HepG2 (cell line): Measurements from ENCODE around the gene CEP76. TPM values are rescaled to one million over a fixed set of nuclear protein-coding genes. Genes with fewer than 3 reads are reported as not detected.

ENCODE experiments used
- ATAC-seq: fragments of 200-7000 bp; cut with Tn5 transposase; 3 replicates; pipeline ENCODE4 v1.9.1; 2020; ENCODE audit warnings: mild to moderate bottlenecking, moderate library complexity
- BruUV-seq: library from RNA; stranded (reverse); fragments of 400-500 nt; replicated peaks from 2 replicates; lab custom pipeline; 2021; lab: Mats Ljungman, UMichigan
- CTCF ChIA-PET: fragments of 300-600 bp; formaldehyde crosslinking; extraction: SDS; loops from one replicate; lab custom pipeline; 2021; ENCODE audit warnings: low total read pairs, inconsistent platforms, low intra/inter-chr PET ratio; lab: Yijun Ruan, JAX
- POLR2A ChIA-PET: fragments of 350-600 bp; sonication (Branson Sonifier 250); formaldehyde crosslinking; loops from one replicate; lab custom pipeline; 2020; ENCODE audit warnings: antibody characterized with exemption, inconsistent platforms; lab: Yijun Ruan, JAX
- DNase-seq: peaks from one replicate; pipeline ENCODE4 v3.0.0-alpha.2; 2015; ENCODE audit warnings: low spot score
- FAIRE-seq: peaks from 3 replicates; lab custom pipeline; 2011; peaks lifted over from hg19 to GRCh38; lab: Jason Lieb, UNC
- H2AFZ ChIP-seq: one replicate; pipeline ENCODE4 v1.6.1; 2011; ENCODE audit warnings: low read length, inconsistent platforms
- H3K27ac ChIP-seq: fragments of 300-600 bp; 3 replicates; pipeline ENCODE4 v1.8.0; 2011; ENCODE audit warnings: mixed run types, mild to moderate bottlenecking, mixed read lengths, low read length, inconsistent platforms; ENCODE audit not compliant: insufficient read depth; ENCODE audit errors: extremely low read length
- H3K27me3 ChIP-seq, 2 experiments: fragments of 200-600 bp in 1 of 2; 2 replicates in 1 of 2; 3 replicates in 1 of 2; pipeline versions ENCODE4 v1.6.0 to v1.8.0; 2011; ENCODE audit warnings: low read length in 2 of 2, mild to moderate bottlenecking in 2 of 2, moderate library complexity in 2 of 2, inconsistent platforms in 1 of 2; ENCODE audit not compliant: insufficient read depth in 2 of 2, control insufficient read depth in 1 of 2
- H3K36me3 ChIP-seq, 2 experiments: fragments of 200-600 bp in 1 of 2; replicated peaks in 1 of 2; 2 replicates in 1 of 2; 3 replicates in 1 of 2; pipeline versions ENCODE4 v1.5.1 to v1.8.0; 2011; ENCODE audit warnings: low read length in 2 of 2, inconsistent platforms in 1 of 2; ENCODE audit not compliant: insufficient read depth in 2 of 2, control insufficient read depth in 1 of 2
- H3K4me1 ChIP-seq: 2 replicates; pipeline ENCODE4 v1.5.1; 2012; ENCODE audit warnings: low read length, inconsistent platforms; ENCODE audit not compliant: insufficient read depth
- H3K4me2 ChIP-seq: 2 replicates; pipeline ENCODE4 v1.6.0; 2011; ENCODE audit warnings: low read depth, low read length, inconsistent platforms
- H3K4me3 ChIP-seq, 3 experiments: fragments of 200-600 bp in 1 of 3; sonication (generic), shearing (Covaris generic) in 1 of 3; replicated peaks in 1 of 3; 2 replicates each; pipeline ENCODE4 v1.5.1; 2011 to 2016; ENCODE audit warnings: low read length in 3 of 3, inconsistent platforms in 2 of 3, low read depth in 2 of 3, mild to moderate bottlenecking in 2 of 3, control low read depth in 1 of 3, mixed read lengths in 1 of 3; ENCODE audit not compliant: insufficient read depth in 1 of 3
- H3K79me2 ChIP-seq: one replicate; pipeline ENCODE4 v1.6.1; 2011; ENCODE audit warnings: low read length, inconsistent platforms; ENCODE audit not compliant: insufficient read depth
- H3K9ac ChIP-seq: 2 replicates; pipeline ENCODE4 v1.6.0; 2011; ENCODE audit warnings: mild to moderate bottlenecking, low read depth, low read length, inconsistent platforms; ENCODE audit not compliant: insufficient read depth
- H3K9me3 ChIP-seq: 2 replicates; pipeline ENCODE4 v1.5.1; 2012; ENCODE audit warnings: mild to moderate bottlenecking, low read length
- H4K20me1 ChIP-seq: 2 replicates; pipeline ENCODE4 v1.6.0; 2011; ENCODE audit warnings: inconsistent platforms, mild to moderate bottlenecking, low read length, moderate library complexity; ENCODE audit not compliant: insufficient read depth
- IRX3 ChIP-seq: sonication (generic); formaldehyde crosslinking; IDR thresholded peaks from 2 replicates; pipeline ENCODE4 v1.8.1; 2023; ENCODE audit warnings: mild to moderate bottlenecking, low read depth, missing genetic modification reagents, borderline replicate concordance
- KIAA2018 ChIP-seq: sonication (generic); formaldehyde crosslinking; IDR thresholded peaks from 2 replicates; pipeline ENCODE4 v1.5.0; 2020; ENCODE audit warnings: mild to moderate bottlenecking, missing genetic modification reagents, borderline replicate concordance
- KMT2B ChIP-seq: IDR thresholded peaks from 2 replicates; pipeline ENCODE4 v1.6.1; 2016; ENCODE audit warnings: missing genetic modification reagents, missing compliant biosample characterization
- MTA1 ChIP-seq: sonication (generic); formaldehyde crosslinking; IDR thresholded peaks from 2 replicates; pipeline ENCODE4 v1.4.0; 2020; ENCODE audit warnings: missing genetic modification reagents, mild to moderate bottlenecking, borderline replicate concordance
- NFRKB ChIP-seq: fragments of 450-650 bp; IDR thresholded peaks from 2 replicates; pipeline ENCODE4 v1.6.1; 2017
- NRL ChIP-seq: sonication (generic); formaldehyde crosslinking; IDR thresholded peaks from 2 replicates; pipeline ENCODE4 v1.5.0; 2020; ENCODE audit warnings: missing genetic modification reagents, mild to moderate bottlenecking, moderate library complexity, borderline replicate concordance
- RFX3 ChIP-seq: IDR thresholded peaks from 2 replicates; pipeline ENCODE4 v1.6.1; 2016; ENCODE audit warnings: missing biosample characterization, missing genetic modification reagents
- SNAPC4 ChIP-seq: sonication (generic); formaldehyde crosslinking; IDR thresholded peaks from 2 replicates; pipeline ENCODE4 v1.4.0; 2020; ENCODE audit warnings: mild to moderate bottlenecking, missing genetic modification reagents
- TMF1 ChIP-seq: sonication (generic); formaldehyde crosslinking; IDR thresholded peaks from 2 replicates; pipeline ENCODE4 v1.8.1; 2022; ENCODE audit warnings: low read depth, missing genetic modification reagents
- ZNF564 ChIP-seq: sonication (generic); formaldehyde crosslinking; IDR thresholded peaks from 2 replicates; pipeline ENCODE4 v1.8.1; 2023; ENCODE audit warnings: mild to moderate bottlenecking, missing genetic modification reagents
- ZNF577 ChIP-seq: sonication (generic); formaldehyde crosslinking; IDR thresholded peaks from 2 replicates; pipeline ENCODE4 v1.4.0; 2020; ENCODE audit warnings: mild to moderate bottlenecking, low read depth, missing genetic modification reagents, borderline replicate concordance
- ZNF777 ChIP-seq: sonication (generic); formaldehyde crosslinking; IDR thresholded peaks from 2 replicates; pipeline ENCODE4 v1.4.0; 2020; ENCODE audit warnings: missing genetic modification reagents
- ZNF841 ChIP-seq: sonication (generic); formaldehyde crosslinking; IDR thresholded peaks from 2 replicates; pipeline ENCODE4 v1.8.1; 2023; ENCODE audit warnings: missing genetic modification reagents, borderline replicate concordance
- WGBS: methylation state at CpG from one replicate; pipeline ENCODE4 v1.1.6; 2017; ENCODE audit warnings: low lambda C conversion rate; 5-methylcytosine and 5-hydroxymethylcytosine counted together
- in situ Hi-C: cut with HindIII; loops from 2 replicates; pipeline ENCODE4 v1.10.0; 2017; ENCODE audit warnings: low pct_unique_long_range_greater_than_20kb; ENCODE audit not compliant: extremely low pct_ligation_motif_present
- intact Hi-C: fragments of 100-400 bp; cut with micrococcal nuclease; formaldehyde crosslinking; loops from one replicate; pipeline ENCODE4 v1.10.0; 2022; ENCODE audit not compliant: unreplicated experiment
- polyA plus RNA-seq, 8 experiments: library from polyadenylated mRNA; depleted of rRNA in 3 of 8; stranded (reverse) in 7 of 8; unstranded in 1 of 8; fragments of >200 nt; fragmentation: Illumina TruSeq in 4 of 8; extraction: Trizol in 4 of 8; gene quantifications; 2 replicates each; pipeline versions ENCODE4 v1.2.1 to v1.2.3, GENCODE V29; 2011 to 2016; ENCODE audit warnings: low read depth in 4 of 8, missing spikeins in 1 of 8, mixed read lengths in 1 of 8; ENCODE audit not compliant: insufficient read depth in 1 of 8
- total RNA-seq, 5 experiments: library from RNA; depleted of rRNA; stranded (reverse); fragments of >200 nt; fragmentation: Illumina TruSeq; extraction: Trizol; gene quantifications; 2 replicates each; pipeline ENCODE4 v1.2.3, GENCODE V29; 2016; ENCODE audit warnings: low read depth in 1 of 5

Gene CEP76
- total and polyA plus RNA-seq, 2 of the 13 experiments (the other 11 are each of a cell fraction or from before 2014, with no cell fraction given), result 13.9 to 15.1 TPM

- H3K4me3 ChIP-seq, result no peak overlapping the region
- H3K9me3 ChIP-seq, result no peaks in the 10 kb centered on the region
- H3K4me2 ChIP-seq, result no peak overlapping the region
- in situ Hi-C loops (no loop called here), intact Hi-C loops (no loop called here)
- H2AFZ ChIP-seq, result no peak overlapping the region
- peak; percentile 41; the same call in 2 of the 3 replicates for ATAC-seq
- H3K36me3 ChIP-seq, result no peaks in the 10 kb centered on the region
- no peak overlapping the region for H3K27ac ChIP-seq
- H3K27me3 ChIP-seq, result no peaks in the 10 kb centered on the region
- DNase-seq, result no peak
- no peaks in the 10 kb centered on the region for H3K79me2 ChIP-seq
- FAIRE-seq, result no peak
- peaks cover 14% of the 10 kb centered on the region for H3K4me1 ChIP-seq
- ChIA-PET CTCF (no interaction called here), POLR2A (interaction anchor here (2.6 kb wide), 1 partner anchor 21 kb away, joined by 13 read pairs; no protein-coding TSS in a partner anchor)
- BruUV-seq, result no TSS peak
- no peaks in the 10 kb centered on the region for H4K20me1 ChIP-seq
- 85% methylated on average over 2 of the region's 5 CpGs for WGBS
- H3K9ac ChIP-seq, result no peak overlapping the region
- no peak for TF ChIP-seq ZNF777 (CRISPR knock-in tag)
- TF ChIP-seq TMF1 (CRISPR knock-in tag), result no peak
- no peak for TF ChIP-seq KMT2B (CRISPR knock-in tag)
- no peak for TF ChIP-seq RFX3 (CRISPR knock-in tag)
- TF ChIP-seq KIAA2018 (CRISPR knock-in tag), result no peak
- no peak for TF ChIP-seq ZNF564 (CRISPR knock-in tag)
- no peak for TF ChIP-seq IRX3 (CRISPR knock-in tag)
- no peak for TF ChIP-seq MTA1 (CRISPR knock-in tag)
- TF ChIP-seq NFRKB, result no peak
- no peak for TF ChIP-seq ZNF577 (CRISPR knock-in tag)
- TF ChIP-seq NRL, result no peak
- TF ChIP-seq ZNF841, result no peak
- TF ChIP-seq SNAPC4 (CRISPR knock-in tag), result no peak
These were observed 49.0 kb upstream of the CEP76 start for GRCh38 chr18:12751503-12751884.
